Cardiac muscle cell (in vitro differentiated cells and primary cell): ENCODE measurements around the gene OBSCN. TPM values are rescaled to one million over a fixed set of nuclear protein-coding genes. Genes with fewer than 3 reads are reported as not detected.

ENCODE experiments used
- DNase-seq, 2 donors: peaks; one replicate each; pipeline versions ENCODE4 v3.0.0 to v3.0.0-alpha.2; 2010 to 2017; ENCODE audit warnings: low read depth in 1 of 2, low spot score in 1 of 2
- H3K27ac ChIP-seq: fragments of 200-600 bp; sonication (generic); 2 replicates; pipeline ENCODE4 v1.5.1; 2016
- H3K27me3 ChIP-seq: fragments of 200-600 bp; sonication (generic); 2 replicates; pipeline ENCODE4 v1.6.0; 2016; ENCODE audit warnings: control low read depth
- H3K36me3 ChIP-seq: fragments of 200-600 bp; sonication (generic); 2 replicates; pipeline ENCODE4 v1.5.1; 2016; ENCODE audit warnings: control low read depth
- H3K4me1 ChIP-seq: fragments of 200-600 bp; sonication (generic); 2 replicates; pipeline ENCODE4 v1.8.1; 2017; ENCODE audit warnings: low read depth, mild to moderate bottlenecking, mixed run types
- H3K4me3 ChIP-seq: fragments of 200-600 bp; sonication (generic); 2 replicates; pipeline ENCODE4 v1.5.1; 2016; ENCODE audit warnings: mild to moderate bottlenecking
- H3K9me3 ChIP-seq: fragments of 200-600 bp; sonication (generic); 2 replicates; pipeline ENCODE4 v1.5.1; 2017; ENCODE audit warnings: low read depth, mild to moderate bottlenecking, control low read depth
- CTCF ChIP-seq: IDR thresholded peaks from 2 replicates; pipeline ENCODE4 v1.5.1; 2012; ENCODE audit warnings: low read depth, mild to moderate bottlenecking, low read length
- polyA plus RNA-seq: library from polyadenylated mRNA; unstranded; fragments of >200 nt; fragmentation: Nextera tagmentation; extraction: Ambion mirVana; gene quantifications from 2 replicates; pipeline ENCODE4 v1.2.1, GENCODE V29; 2016
- total RNA-seq: library from RNA; depleted of rRNA; stranded (reverse); fragments of >200 nt; gene quantifications from 2 replicates; pipeline ENCODE4 v1.2.3, GENCODE V29; 2016

Gene OBSCN
- total and polyA plus RNA-seq, 2 experiments from 2014 or later, result 87.1 to 390 TPM

- H3K27ac ChIP-seq, result no peak overlapping the region
- no peak for DNase-seq
- no peak overlapping the region for H3K4me3 ChIP-seq
Measured at GRCh38 chr1:228332797-228333738, 125.2 kb downstream of the OBSCN start.

GRCh38 chr1:228333739-228334115 lies 125.9 kb downstream of the OBSCN start:
- no peak for TF ChIP-seq CTCF
- no peak for DNase-seq
- Histone ChIP-seq H3K4me1 (peaks cover 15% of the 10 kb centered on the region), H3K36me3 (peaks cover 46% of the 10 kb centered on the region), H3K27ac (no peak overlapping the region), H3K27me3 (no peaks in the 10 kb centered on the region), H3K4me3 (no peak overlapping the region), H3K9me3 (no peaks in the 10 kb centered on the region)

More at GRCh38 chr1:228332797-228333738, 125.2 kb downstream of the OBSCN start:
- Histone ChIP-seq H3K9me3 (no peaks in the 10 kb centered on the region), H3K27me3 (no peaks in the 10 kb centered on the region), H3K4me1 (peaks cover 18% of the 10 kb centered on the region), H3K36me3 (peaks cover 46% of the 10 kb centered on the region)
- no peak for TF ChIP-seq CTCF

- H3K4me1 ChIP-seq, result peaks cover 10% of the 10 kb centered on the region
- DNase-seq, result no peak
Measured at GRCh38 chr1:228334226-228334935, 126.5 kb downstream of the OBSCN start.

GRCh38 chr1:228334954-228335353 lies 127.1 kb downstream of the OBSCN start:
- Histone ChIP-seq H3K36me3 (peaks cover 55% of the 10 kb centered on the region), H3K9me3 (no peaks in the 10 kb centered on the region), H3K27me3 (no peaks in the 10 kb centered on the region), H3K27ac (no peak overlapping the region), H3K4me3 (no peak overlapping the region), H3K4me1 (peaks cover 4% of the 10 kb centered on the region)
- DNase-seq, result no peak
- TF ChIP-seq CTCF, result no peak

More at GRCh38 chr1:228334226-228334935, 126.5 kb downstream of the OBSCN start:
- H3K27me3 ChIP-seq, result no peaks in the 10 kb centered on the region
- H3K4me3 ChIP-seq, result no peak overlapping the region
- H3K9me3 ChIP-seq, result no peaks in the 10 kb centered on the region
- peaks cover 49% of the 10 kb centered on the region for H3K36me3 ChIP-seq
- TF ChIP-seq CTCF, result no peak
- H3K27ac ChIP-seq, result no peak overlapping the region

- no peak for DNase-seq
- Histone ChIP-seq H3K9me3 (no peaks in the 10 kb centered on the region), H3K27ac (no peak overlapping the region), H3K27me3 (no peaks in the 10 kb centered on the region), H3K4me3 (no peak overlapping the region), H3K4me1 (no peaks in the 10 kb centered on the region), H3K36me3 (peaks cover 62% of the 10 kb centered on the region)
- TF ChIP-seq CTCF, result no peak
Measured at GRCh38 chr1:228335406-228336307, 127.8 kb downstream of the OBSCN start.
